ENCODE measurements around the gene CIAPIN1.
"Not testable (repeated sequence)": the region's sequence is repeated elsewhere in the genome, so short reads cannot be mapped to it uniquely, and the experiment has no call there.

CIAPIN1 gene

GRCh38 chr16:57440551-57440950 lies 6.6 kb downstream of the CIAPIN1 start:
- DNase-seq (ENCODE audit: low spot score), result not testable (repeated sequence)

GRCh38 chr16:57439947-57440346 lies 7.2 kb downstream of the CIAPIN1 start:
- not testable (repeated sequence) for DNase-seq (ENCODE audit: low spot score)

- no peak for DNase-seq (ENCODE audit: low spot score)
Measured at GRCh38 chr16:57435838-57436237, 11.3 kb downstream of the CIAPIN1 start.

- DNase-seq (ENCODE audit: low spot score), result no peak
Measured at GRCh38 chr16:57434003-57434402, 13.2 kb downstream of the CIAPIN1 start.

- DNase-seq (ENCODE audit: low spot score), result no peak
Measured at GRCh38 chr16:57432989-57433388, 14.2 kb downstream of the CIAPIN1 start.

- no peak for DNase-seq (ENCODE audit: low spot score)
Measured at GRCh38 chr16:57432505-57432904, 14.7 kb downstream of the CIAPIN1 start.

- DNase-seq (ENCODE audit: low spot score), result no peak
Measured at GRCh38 chr16:57430955-57431354, 16.2 kb downstream of the CIAPIN1 start.

GRCh38 chr16:57427824-57428223 lies 19.4 kb downstream of the CIAPIN1 start:
- DNase-seq (ENCODE audit: low spot score), result no peak

- DNase-seq (ENCODE audit: low spot score), result no peak
Measured at GRCh38 chr16:57427307-57427706, 19.9 kb downstream of the CIAPIN1 start.

GRCh38 chr16:57426356-57426755 lies 20.8 kb downstream of the CIAPIN1 start:
- DNase-seq (ENCODE audit: low spot score), result no peak

- no peak for DNase-seq (ENCODE audit: low spot score)
Measured at GRCh38 chr16:57424583-57424982, 22.6 kb downstream of the CIAPIN1 start.

GRCh38 chr16:57423152-57423551 lies 24.0 kb downstream of the CIAPIN1 start:
- no peak for DNase-seq (ENCODE audit: low spot score)

- DNase-seq (ENCODE audit: low spot score), result peak; percentile 51
Measured at GRCh38 chr16:57422026-57422944, 24.9 kb downstream of the CIAPIN1 start.

- no peak for DNase-seq (ENCODE audit: low spot score)
Measured at GRCh38 chr16:57419506-57419905, 27.7 kb downstream of the CIAPIN1 start.

GRCh38 chr16:57416084-57416483 lies 31.1 kb downstream of the CIAPIN1 start:
- no peak for DNase-seq (ENCODE audit: low spot score)

- DNase-seq (ENCODE audit: low spot score), result no peak
Measured at GRCh38 chr16:57413733-57414132, 33.5 kb downstream of the CIAPIN1 start.

- no peak for DNase-seq (ENCODE audit: low spot score)
Measured at GRCh38 chr16:57413301-57413730, 33.9 kb downstream of the CIAPIN1 start.

GRCh38 chr16:57412584-57412983 lies 34.6 kb downstream of the CIAPIN1 start:
- no peak for DNase-seq (ENCODE audit: low spot score)

GRCh38 chr16:57411362-57411976 lies 35.7 kb downstream of the CIAPIN1 start:
- no peak for DNase-seq (ENCODE audit: low spot score)

- DNase-seq (ENCODE audit: low spot score), result no peak
Measured at GRCh38 chr16:57409870-57410587, 37.2 kb downstream of the CIAPIN1 start.

GRCh38 chr16:57409065-57409464 lies 38.1 kb downstream of the CIAPIN1 start:
- no peak for DNase-seq (ENCODE audit: low spot score)

- DNase-seq (ENCODE audit: low spot score), result no peak
Measured at GRCh38 chr16:57407521-57408353, 39.4 kb downstream of the CIAPIN1 start.
